Naive thymus-derived CD4-positive, alpha-beta T cell (primary cell): Measurements from ENCODE around the gene NOVA2. TPM values are rescaled to one million over a fixed set of nuclear protein-coding genes. Genes with fewer than 3 reads are reported as not detected.

Experiments used
- ATAC-seq: fragments of 150-1000 bp; cut with Tn5 transposase; 2 replicates; pipeline ENCODE4 v1.10.0; 2021; ENCODE audit warnings: mild to moderate bottlenecking, moderate library complexity
- CTCF ChIA-PET: fragments of 350-600 bp; sonication (Branson Sonifier 250); formaldehyde crosslinking; loops from one replicate; lab custom pipeline; 2021; ENCODE audit warnings: antibody characterized with exemption; lab: Charles Lee
- POLR2A ChIA-PET: fragments of 350-600 bp; sonication (Branson Sonifier 250); formaldehyde crosslinking; loops from one replicate; lab custom pipeline; 2021; ENCODE audit warnings: antibody characterized with exemption, inconsistent platforms; lab: Charles Lee
- DNase-seq, 9 donors: peaks; one replicate each; pipeline versions ENCODE4 v3.0.0 to v3.0.0-alpha.2; 2020 to 2022; ENCODE audit warnings: mixed read lengths in 1 of 9
- H3K27ac ChIP-seq: one replicate; pipeline ENCODE4 v1.7.0; 2013; ENCODE audit warnings: mild to moderate bottlenecking, low read depth, low read length, moderate library complexity
- H3K27me3 ChIP-seq, 2 donors: one replicate each; pipeline ENCODE4 v1.7.0; 2013; ENCODE audit warnings: low read length in 2 of 2, mild to moderate bottlenecking in 2 of 2, moderate library complexity in 2 of 2; ENCODE audit not compliant: control insufficient read depth in 2 of 2, insufficient read depth in 2 of 2
- H3K36me3 ChIP-seq, 3 experiments: 1 replicate in 2 of 3; 2 replicates in 1 of 3; pipeline ENCODE4 v1.7.0; 2013; ENCODE audit warnings: low read length in 3 of 3, mild to moderate bottlenecking in 3 of 3, moderate library complexity in 1 of 3; ENCODE audit not compliant: insufficient read depth in 3 of 3, control insufficient read depth in 2 of 3
- H3K4me1 ChIP-seq, 2 donors: one replicate each; pipeline ENCODE4 v1.7.0; 2013; ENCODE audit warnings: low read length in 2 of 2, mild to moderate bottlenecking in 2 of 2, moderate library complexity in 1 of 2; ENCODE audit not compliant: control insufficient read depth in 2 of 2, insufficient read depth in 2 of 2
- H3K4me3 ChIP-seq: 2 replicates; pipeline ENCODE4 v1.7.0; 2013; ENCODE audit warnings: mild to moderate bottlenecking, low read length
- H3K9me3 ChIP-seq, 3 experiments: 1 replicate in 2 of 3; 2 replicates in 1 of 3; pipeline ENCODE4 v1.7.0; 2013; ENCODE audit warnings: low read length in 3 of 3; ENCODE audit not compliant: control insufficient read depth in 2 of 3
- H3K27ac Mint-ChIP-seq, 9 donors: one replicate each; pipeline ENCODE4 v1.8.0; 2020 to 2022; ENCODE audit warnings: mixed read lengths in 9 of 9, mild to moderate bottlenecking in 8 of 9, moderate library complexity in 5 of 9, inconsistent platforms in 2 of 9
- H3K27me3 Mint-ChIP-seq, 5 donors: one replicate each; pipeline ENCODE4 v1.8.0; 2021 to 2022; ENCODE audit warnings: mixed read lengths in 5 of 5, mild to moderate bottlenecking in 1 of 5
- H3K36me3 Mint-ChIP-seq, 5 donors: one replicate each; pipeline ENCODE4 v1.8.0; 2020 to 2022; ENCODE audit warnings: mixed read lengths in 5 of 5, mild to moderate bottlenecking in 3 of 5, inconsistent platforms in 1 of 5
- H3K4me1 Mint-ChIP-seq, 7 donors: one replicate each; pipeline ENCODE4 v1.8.0; 2020 to 2022; ENCODE audit warnings: mixed read lengths in 7 of 7, mild to moderate bottlenecking in 3 of 7, inconsistent platforms in 1 of 7
- H3K4me3 Mint-ChIP-seq, 10 donors: one replicate each; pipeline ENCODE4 v1.8.0; 2020 to 2022; ENCODE audit warnings: mild to moderate bottlenecking in 10 of 10, mixed read lengths in 10 of 10, moderate library complexity in 6 of 10, inconsistent platforms in 2 of 10
- H3K9me3 Mint-ChIP-seq, 11 donors: one replicate each; pipeline ENCODE4 v1.8.0; 2020 to 2022; ENCODE audit warnings: mixed read lengths in 11 of 11, mild to moderate bottlenecking in 4 of 11, inconsistent platforms in 1 of 11, moderate library complexity in 1 of 11
- intact Hi-C, 2 donors: fragments of 100-400 bp; cut with micrococcal nuclease; formaldehyde crosslinking; loops; one replicate each; pipeline ENCODE4 v1.15.1; 2023
- microRNA-seq: library from miRNA; unstranded; fragments of <30 nt; microRNA quantifications from one replicate; pipeline ENCODE4 v1.2.0, GENCODE V29; 2022; ENCODE audit warnings: borderline microRNAs expressed
- polyA plus RNA-seq, 2 donors: library from polyadenylated mRNA; unstranded; fragments of 300-500 nt; fragmentation: Illumina TruSeq; gene quantifications; one replicate each; pipeline ENCODE4 v1.2.3, GENCODE V29; 2021
- total RNA-seq, 6 experiments: library from RNA in 5 of 6; stranded (reverse) in 5 of 6; gene quantifications; 1 replicate in 5 of 6; 2 replicates in 1 of 6; pipeline ENCODE4 v1.2.3 and lab custom pipeline; 2021 to 2026

The NOVA2 gene
- total and polyA plus RNA-seq, 7 experiments from 2014 or later: 0.19 TPM; not detected in 6

DNA sequence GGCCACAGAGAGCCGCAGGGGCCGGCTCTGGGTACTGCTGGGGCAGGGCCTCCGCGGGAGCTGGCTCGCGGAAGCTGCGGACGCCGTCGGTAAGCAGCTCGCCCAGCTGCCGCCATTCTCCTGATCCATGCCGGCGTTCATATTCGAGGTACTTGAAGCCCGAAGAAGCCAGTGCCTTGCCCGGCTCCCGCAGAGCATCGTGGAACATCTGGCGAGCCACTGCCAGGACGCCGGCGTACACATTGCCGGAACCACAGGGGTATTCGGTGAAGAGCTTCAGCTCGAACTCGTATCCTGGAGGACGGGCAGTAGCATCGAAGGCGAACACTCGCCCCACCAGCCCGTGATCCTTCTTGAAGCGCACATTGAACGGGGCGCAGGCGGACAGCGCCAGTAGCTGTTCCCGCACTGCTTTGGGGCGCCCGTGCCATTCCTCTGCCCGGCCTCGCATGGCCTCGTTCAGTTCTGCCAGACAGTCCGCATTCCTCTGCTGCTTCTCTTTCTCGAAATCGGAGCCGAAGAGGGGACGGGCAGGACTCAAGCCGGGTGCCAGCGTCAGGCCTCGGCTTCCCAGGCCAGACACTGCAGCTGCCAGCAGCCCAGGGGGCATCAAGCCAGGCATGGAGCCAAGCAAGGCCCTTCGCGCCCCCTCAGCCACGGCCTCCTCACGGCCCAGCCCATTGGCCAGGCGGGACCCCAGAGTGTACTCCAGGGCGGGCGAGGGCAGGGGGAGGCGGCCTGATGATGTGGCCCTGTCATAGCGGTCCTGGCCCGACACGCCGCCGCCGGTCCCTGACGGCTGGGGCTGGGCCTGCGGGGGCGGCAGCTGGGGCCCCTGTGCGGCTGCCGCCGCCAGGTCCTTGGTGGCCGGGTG, 88.7 kb downstream of the NOVA2 start:
- peaks cover 0 to 3% (median 0%) of the 10 kb centered on the region in 5 donors for H3K27me3 Mint-ChIP-seq
- peak overlapping the region in 1 of 9 donors; percentile 72 for H3K27ac Mint-ChIP-seq
- DNase-seq: peak in 2 of 9 donors; percentile 29 to 47
- Histone ChIP-seq H3K27me3 (no peaks in the 10 kb centered on the region), H3K4me3 (peak overlapping the region; percentile 99), H3K4me1 (peaks cover 15 to 34% of the 10 kb centered on the region in 2 donors), H3K27ac (peak overlapping the region; percentile 86), H3K36me3 (no peaks in the 10 kb centered on the region), H3K9me3 (no peaks in the 10 kb centered on the region)
- CTCF ChIA-PET: interaction anchor here (0.6 to 2.5 kb wide), 4 partner anchors 21 to 360 kb away, joined by 3 to 12 read pairs (median 6); partner anchors contain the start of gene CCDC61
- peaks cover 14 to 36% (median 21%) of the 10 kb centered on the region in 7 donors for H3K4me1 Mint-ChIP-seq
- peaks cover 0 to 4% (median 0%) of the 10 kb centered on the region in 11 donors for H3K9me3 Mint-ChIP-seq
- no peak for ATAC-seq
- peaks cover 0 to 6% (median 5%) of the 10 kb centered on the region in 5 donors for H3K36me3 Mint-ChIP-seq
- intact Hi-C loops: loop anchor here (5.0 to 10.0 kb wide), 6 partner anchors 380 to 1600 kb away; partner anchors contain the start of genes BLOC1S3 (in 1 of the 2), KPTN (in 1 of the 2), PPP1R37 (in 1 of the 2) and TOMM40 (in 1 of the 2)
- POLR2A ChIA-PET: interaction anchor here (0.5 to 4.2 kb wide), 2 partner anchors 17 to 1464 kb away, joined by 3 to 42 read pairs; partner anchors contain the start of genes DHX34 and MYPOP
- peak overlapping the region; percentile 30 to 96 (median 68) for H3K4me3 Mint-ChIP-seq

- peaks cover 15 to 34% of the 10 kb centered on the region in 2 donors for H3K4me1 ChIP-seq
- H3K36me3 Mint-ChIP-seq: peaks cover 0 to 6% (median 5%) of the 10 kb centered on the region in 5 donors
- no peaks in the 10 kb centered on the region for H3K36me3 ChIP-seq
- CTCF ChIA-PET: interaction anchor here (1.1 to 2.8 kb wide), 5 partner anchors 8 to 114 kb away, joined by 3 to 12 read pairs (median 5); no protein-coding TSS in a partner anchor
- H3K27ac Mint-ChIP-seq: peak overlapping the region in 5 of 9 donors; percentile 43 to 94 (median 80)
- no peak overlapping the region for H3K4me3 ChIP-seq
- peaks cover 0 to 4% (median 0%) of the 10 kb centered on the region in 11 donors for H3K9me3 Mint-ChIP-seq
- no peaks in the 10 kb centered on the region for H3K9me3 ChIP-seq
- H3K27me3 ChIP-seq: no peaks in the 10 kb centered on the region
- H3K4me3 Mint-ChIP-seq: peak overlapping the region in 9 of 10 donors; percentile 76 to 95 (median 83)
- POLR2A ChIA-PET: interaction anchor here (0.5 to 4.2 kb wide), 2 partner anchors 18 to 1465 kb away, joined by 3 to 42 read pairs; partner anchors contain the start of genes DHX34 and MYPOP
- intact Hi-C loops: loop anchor here (1.0 to 10.0 kb wide), 5 partner anchors 67 to 1601 kb away; partner anchors contain the start of gene KPTN (in 1 of the 2)
- ATAC-seq: no peak
- H3K27me3 Mint-ChIP-seq: peaks cover 0 to 3% (median 0%) of the 10 kb centered on the region in 5 donors
- peaks cover 14 to 36% (median 21%) of the 10 kb centered on the region in 7 donors for H3K4me1 Mint-ChIP-seq
- DNase-seq: no peak
- H3K27ac ChIP-seq: peak overlapping the region; percentile 34
Measured at GRCh38 chr19:45883881-45884681, 89.6 kb downstream of the NOVA2 start.

Small RNAs within 50 kb of the gene (microRNA-seq; reads per million reads assigned to microRNA genes)
- 257 reads per million, percentile 65 among the genes with 10 or more reads in this experiment for gene MIR769

Other genes starting within 250 kb of the NOVA2 start
- 10 to 100 TPM; 21.2 to 52.9 (median 36.6) TPM for gene FBXO46, start 243.0 kb downstream of the NOVA2 start, total RNA-seq
- 10 to 100 TPM; 11.1 to 17.5 TPM for gene FBXO46, start 243.0 kb downstream of the NOVA2 start, polyA plus RNA-seq
- not detected for gene MEIOSIN, start 240.4 kb downstream of the NOVA2 start, total RNA-seq
- gene MEIOSIN, start 240.4 kb downstream of the NOVA2 start, polyA plus RNA-seq: not detected
- gene SIX5, start 204.6 kb downstream of the NOVA2 start, total RNA-seq: 1 to 10 TPM in 4 of 5 experiments, under 1 TPM in 1; 0.92 to 2.3 (median 1.1) TPM
- under 1 TPM; 0.15 to 0.17 TPM for gene SIX5, start 204.6 kb downstream of the NOVA2 start, polyA plus RNA-seq
- 10 to 100 TPM; 15.0 to 33.9 (median 25.2) TPM for gene DMPK, start 191.4 kb downstream of the NOVA2 start, total RNA-seq
- 1 to 10 TPM in 1 of 2 donors, under 1 TPM in 1; 0.20 to 1.8 TPM for gene DMPK, start 191.4 kb downstream of the NOVA2 start, polyA plus RNA-seq
- 10 to 100 TPM; 18.7 to 43.2 (median 35.4) TPM for gene DMWD, start 181.0 kb downstream of the NOVA2 start, total RNA-seq
- gene DMWD, start 181.0 kb downstream of the NOVA2 start, polyA plus RNA-seq: 1 to 10 TPM; 3.7 to 7.2 TPM
- gene RSPH6A, start 158.6 kb downstream of the NOVA2 start, total RNA-seq: under 1 TPM; 0.20 to 0.78 (median 0.56) TPM
- gene RSPH6A, start 158.6 kb downstream of the NOVA2 start, polyA plus RNA-seq: not detected
- gene SYMPK, start 110.7 kb downstream of the NOVA2 start, total RNA-seq: 100 to 1,000 TPM in 1 of 5 experiments, 10 to 100 TPM in 4; 81.3 to 110 (median 96.4) TPM
- 10 to 100 TPM in 1 of 2 donors, 1 to 10 TPM in 1; 9.9 to 22.7 TPM for gene SYMPK, start 110.7 kb downstream of the NOVA2 start, polyA plus RNA-seq
- gene FOXA3, start 109.5 kb downstream of the NOVA2 start, total RNA-seq: not detected
- not detected for gene FOXA3, start 109.5 kb downstream of the NOVA2 start, polyA plus RNA-seq
- gene IRF2BP1, start 87.7 kb downstream of the NOVA2 start, total RNA-seq: 10 to 100 TPM; 16.4 to 38.7 (median 26.5) TPM
- gene IRF2BP1, start 87.7 kb downstream of the NOVA2 start, polyA plus RNA-seq: 10 to 100 TPM in 1 of 2 donors, 1 to 10 TPM in 1; 6.2 to 11.6 TPM
- gene MYPOP, start 71.3 kb downstream of the NOVA2 start, total RNA-seq: 10 to 100 TPM in 3 of 5 experiments, 1 to 10 TPM in 2; 7.0 to 14.5 (median 11.2) TPM
- under 1 TPM; 0.15 to 0.40 TPM for gene MYPOP, start 71.3 kb downstream of the NOVA2 start, polyA plus RNA-seq
- not detected for gene NANOS2, start 59.1 kb downstream of the NOVA2 start, total RNA-seq
- gene NANOS2, start 59.1 kb downstream of the NOVA2 start, polyA plus RNA-seq: not detected
- 10 to 100 TPM; 15.5 to 35.8 (median 25.3) TPM for gene CCDC61, start 21.6 kb upstream of the NOVA2 start, total RNA-seq
- gene CCDC61, start 21.6 kb upstream of the NOVA2 start, polyA plus RNA-seq: 10 to 100 TPM; 10.1 to 12.9 TPM
- gene PGLYRP1, start 49.2 kb upstream of the NOVA2 start, total RNA-seq: not detected
- gene PGLYRP1, start 49.2 kb upstream of the NOVA2 start, polyA plus RNA-seq: not detected
- gene IGFL4, start 67.1 kb upstream of the NOVA2 start, total RNA-seq: not detected
- not detected for gene IGFL4, start 67.1 kb upstream of the NOVA2 start, polyA plus RNA-seq
- not detected for gene IGFL3, start 150.8 kb upstream of the NOVA2 start, total RNA-seq
- gene IGFL3, start 150.8 kb upstream of the NOVA2 start, polyA plus RNA-seq: not detected
- under 1 TPM in 1 of 5 experiments, not detected in 4; 0.48 TPM for gene IGFL2, start 174.4 kb upstream of the NOVA2 start, total RNA-seq
- gene IGFL2, start 174.4 kb upstream of the NOVA2 start, polyA plus RNA-seq: not detected